SU-DHL-6 (cell line): ENCODE results near the gene TMEM117.

Source experiments
- H2AFZ ChIP-seq: fragments of 200-600 bp; sonication (generic); 2 replicates; pipeline ENCODE4 v1.6.1; 2014; ENCODE audit warnings: low read depth, mild to moderate bottlenecking, moderate library complexity, mixed read lengths, antibody characterized with exemption, low read length; ENCODE audit not compliant: severe bottlenecking
- H3F3A ChIP-seq: fragments of 200-600 bp; shearing (Covaris generic); 2 replicates; pipeline ENCODE4 v1.6.0; 2016; ENCODE audit warnings: antibody characterized with exemption, mild to moderate bottlenecking; ENCODE audit not compliant: insufficient read depth
- H3K27ac ChIP-seq: fragments of 200-600 bp; sonication (generic); 2 replicates; pipeline ENCODE4 v1.5.1; 2016; ENCODE audit warnings: low read depth, mild to moderate bottlenecking, low read length, moderate library complexity, mixed read lengths
- H3K27me3 ChIP-seq: fragments of 200-600 bp; sonication (generic), shearing (Covaris generic); 2 replicates; pipeline ENCODE4 v1.6.0; 2014; ENCODE audit warnings: mild to moderate bottlenecking, low read length
- H3K36me3 ChIP-seq: fragments of 200-600 bp; sonication (generic); 2 replicates; pipeline ENCODE4 v1.6.1; 2014; ENCODE audit warnings: mild to moderate bottlenecking, low read length, mixed read lengths
- H3K4me2 ChIP-seq: fragments of 300-600, 200-600 bp; shearing (Covaris generic), sonication (generic); 2 replicates; pipeline ENCODE4 v1.6.0; 2014; ENCODE audit warnings: low read length, low read depth, mild to moderate bottlenecking; ENCODE audit not compliant: poor library complexity, severe bottlenecking
- H3K4me3 ChIP-seq: fragments of 200-600 bp; sonication (generic); 2 replicates; pipeline ENCODE4 v1.5.1; 2014; ENCODE audit warnings: antibody characterized with exemption, low read length, mild to moderate bottlenecking, mixed read lengths; ENCODE audit not compliant: insufficient read depth, poor library complexity, severe bottlenecking
- H3K79me2 ChIP-seq: fragments of 200-600 bp; sonication (generic); 2 replicates; pipeline ENCODE4 v1.6.1; 2014; ENCODE audit warnings: mild to moderate bottlenecking, low read length, moderate library complexity; ENCODE audit not compliant: insufficient read depth
- H3K9ac ChIP-seq: fragments of 200-600 bp; sonication (generic); 2 replicates; pipeline ENCODE4 v1.7.0; 2014; ENCODE audit warnings: mild to moderate bottlenecking, low read length
- H3K9me2 ChIP-seq: fragments of 200-600 bp; sonication (generic); replicated peaks from 2 replicates; pipeline ENCODE4 v1.6.1; 2014; ENCODE audit warnings: low read length; ENCODE audit not compliant: insufficient read depth
- H3K9me3 ChIP-seq: fragments of 200-600 bp; sonication (generic); 2 replicates; pipeline ENCODE4 v1.6.1; 2014; ENCODE audit warnings: low read length, mixed read lengths; ENCODE audit not compliant: insufficient read depth
- H4K20me1 ChIP-seq: fragments of 200-600 bp; sonication (generic); 2 replicates; pipeline ENCODE4 v1.6.1; 2014; ENCODE audit warnings: low read depth, mild to moderate bottlenecking, antibody characterized with exemption, low read length, moderate library complexity, mixed read lengths
- CTCF ChIP-seq: fragments of 200-600 bp; sonication (generic); IDR thresholded peaks from one replicate; pipeline ENCODE4 v1.5.1; 2017; ENCODE audit warnings: antibody characterized with exemption, mild to moderate bottlenecking, low read length, moderate library complexity; ENCODE audit not compliant: insufficient read depth, poor library complexity, severe bottlenecking
- EZH2phosphoT487 ChIP-seq: fragments of 200-600 bp; sonication (generic), shearing (Covaris generic); conservative IDR thresholded peaks from 2 replicates; pipeline ENCODE4 v1.6.1; 2018; ENCODE audit warnings: mild to moderate bottlenecking, antibody characterized with exemption, low read length, moderate library complexity, mixed read lengths

The TMEM117 gene

GRCh38 chr12:44370982-44371381, 535.1 kb downstream of the TMEM117 start:
- Histone ChIP-seq H3K27me3 (no peaks in the 10 kb centered on the region), H4K20me1 (no peaks in the 10 kb centered on the region), H3K9ac (no peak overlapping the region), H3K4me2 (no peak overlapping the region), H3K36me3 (no peaks in the 10 kb centered on the region), H3F3A (no peaks in the 10 kb centered on the region), H3K27ac (no peak overlapping the region), H3K79me2 (no peaks in the 10 kb centered on the region), H3K9me2 (no peaks in the 10 kb centered on the region), H2AFZ (no peak overlapping the region), H3K4me3 (no peak overlapping the region), H3K9me3 (no peaks in the 10 kb centered on the region)
- TF ChIP-seq CTCF = no peak
- TF ChIP-seq EZH2phosphoT487 = no peak

GRCh38 chr12:44372259-44372658, 536.4 kb downstream of the TMEM117 start:
- Histone ChIP-seq H3K4me2 (no peak overlapping the region), H4K20me1 (no peaks in the 10 kb centered on the region), H2AFZ (no peak overlapping the region), H3K9me3 (no peaks in the 10 kb centered on the region), H3K4me3 (no peak overlapping the region), H3K79me2 (no peaks in the 10 kb centered on the region), H3F3A (no peaks in the 10 kb centered on the region), H3K27ac (no peak overlapping the region), H3K27me3 (no peaks in the 10 kb centered on the region), H3K9me2 (no peaks in the 10 kb centered on the region), H3K36me3 (no peaks in the 10 kb centered on the region), H3K9ac (no peak overlapping the region)
- no peak for TF ChIP-seq EZH2phosphoT487
- TF ChIP-seq CTCF = no peak

- no peaks in the 10 kb centered on the region for H3K9me3 ChIP-seq
- no peaks in the 10 kb centered on the region for H4K20me1 ChIP-seq
- H3K27ac ChIP-seq = no peak overlapping the region
- no peaks in the 10 kb centered on the region for H3K79me2 ChIP-seq
- no peak overlapping the region for H3K4me3 ChIP-seq
- no peak overlapping the region for H2AFZ ChIP-seq
- H3K27me3 ChIP-seq = no peaks in the 10 kb centered on the region
- TF ChIP-seq CTCF = no peak
- TF ChIP-seq EZH2phosphoT487 = no peak
- H3K9me2 ChIP-seq = no peaks in the 10 kb centered on the region
- no peaks in the 10 kb centered on the region for H3F3A ChIP-seq
- H3K9ac ChIP-seq = no peak overlapping the region
- no peak overlapping the region for H3K4me2 ChIP-seq
- H3K36me3 ChIP-seq = no peaks in the 10 kb centered on the region
These were observed 539.8 kb downstream of the TMEM117 start for GRCh38 chr12:44375694-44376093.
